Measurements from ENCODE around the gene ADAMTS15.

DNA sequence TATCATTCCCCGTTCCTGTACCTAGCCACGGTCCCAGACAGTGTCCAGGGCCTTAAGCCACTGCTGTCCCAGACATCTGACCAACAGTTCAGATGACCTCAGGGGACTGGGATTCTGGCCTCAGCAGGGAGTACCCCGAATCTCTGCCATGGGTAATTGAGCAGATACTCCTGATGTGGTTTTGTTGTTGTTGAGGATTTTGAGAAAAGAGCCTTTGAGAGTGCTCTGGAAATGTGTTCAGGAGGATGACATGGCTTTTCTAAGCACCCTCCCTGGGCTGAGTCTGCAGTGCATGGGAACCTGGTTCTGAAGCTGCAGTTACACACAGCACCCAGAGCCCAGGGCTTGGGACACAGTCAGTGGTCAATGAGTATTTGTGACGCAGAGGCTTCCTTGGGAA, 30.4 kb downstream of the ADAMTS15 start:
- no peak for TF ChIP-seq POLR2A (IDR thresholded peaks at IDR 0.05)
- no peak for TF ChIP-seq CTCF (IDR thresholded peaks at IDR 0.05)
